Heart left ventricle (tissue), 16 donors: ENCODE measurements around the gene PAX6. TPM values are rescaled to one million over a fixed set of nuclear protein-coding genes. Genes with fewer than 3 reads are reported as not detected.

Experiments used
- ATAC-seq, 4 donors: fragments of 200-7000 bp; cut with Tn5 transposase; one replicate each; pipeline ENCODE4 v1.9.1; 2020 to 2022; ENCODE audit warnings: moderate library complexity in 4 of 4, mild to moderate bottlenecking in 3 of 4, moderate number of reproducible peaks in 1 of 4
- DNase-seq, 5 donors: peaks; one replicate each; pipeline ENCODE4 v3.0.0-alpha.2; 2020
- H3K27ac ChIP-seq, 12 donors: fragments of 200-600 bp; sonication (generic) in 4 of 12; one replicate each; pipeline versions ENCODE4 v1.5.0 to v1.8.0; 2016 to 2022; ENCODE audit warnings: mild to moderate bottlenecking in 2 of 12
- H3K27me3 ChIP-seq, 9 donors: fragments of 200-600 bp; sonication (generic) in 2 of 9; one replicate each; pipeline versions ENCODE4 v1.5.1 to v1.8.0; 2016 to 2022; ENCODE audit warnings: mild to moderate bottlenecking in 3 of 9
- H3K36me3 ChIP-seq, 9 donors: fragments of 200-600 bp; sonication (generic) in 2 of 9; one replicate each; pipeline versions ENCODE4 v1.5.0 to v1.8.0; 2018 to 2022; ENCODE audit warnings: mild to moderate bottlenecking in 2 of 9
- H3K4me1 ChIP-seq, 12 donors: fragments of 200-600 bp; sonication (generic) in 4 of 12; one replicate each; pipeline versions ENCODE4 v1.5.0 to v1.8.0; 2016 to 2022; ENCODE audit warnings: mild to moderate bottlenecking in 3 of 12
- H3K4me3 ChIP-seq, 12 donors: fragments of 200-600 bp; sonication (generic) in 4 of 12; one replicate each; pipeline versions ENCODE4 v1.5.0 to v1.8.0; 2017 to 2022; ENCODE audit warnings: mild to moderate bottlenecking in 9 of 12, moderate library complexity in 4 of 12
- H3K9me3 ChIP-seq, 12 donors: fragments of 200-600 bp; sonication (generic) in 4 of 12; one replicate each; pipeline versions ENCODE4 v1.5.0 to v1.8.0; 2016 to 2022; ENCODE audit warnings: mild to moderate bottlenecking in 1 of 12
- POLR2A ChIP-seq, 2 donors: fragments of 450-650 bp; IDR thresholded peaks; one replicate each; pipeline ENCODE4 v1.6.1; 2017; ENCODE audit warnings: antibody characterized with exemption in 2 of 2, mild to moderate bottlenecking in 2 of 2, moderate library complexity in 2 of 2
- WGBS, 4 donors: extraction: QIAGEN DNeasy Blood & Tissue Kit in 2 of 4; methylation state at CpG; one replicate each; pipeline versions ENCODE4 v1.1.5 to v1.1.7; 2013 to 2018; 5-methylcytosine and 5-hydroxymethylcytosine counted together
- intact Hi-C, 10 donors: fragments of 100-400 bp; cut with DNase I; formaldehyde crosslinking; loops; one replicate each; pipeline versions ENCODE4 v1.11.1 to v1.14.2; 2022
- polyA plus RNA-seq, 2 donors: library from polyadenylated mRNA; stranded (reverse); fragments of 200-250 nt; gene quantifications; one replicate each; pipeline ENCODE4 v1.2.3, GENCODE V29; 2013
- total RNA-seq, 9 donors: library from RNA; depleted of rRNA in 2 of 9; stranded (reverse); fragments of >200 nt in 2 of 9; fragmentation: NEBNext Ultra II Directional in 3 of 9; extraction: Animal tissue kit (Norgen Biotek cat#: 25700) in 3 of 9; gene quantifications; one replicate each; pipeline versions ENCODE4 v1.1.0 to v1.2.4, GENCODE V29; 2016 to 2023
- TF ChIP-seq, protein P1 (sequence below), 12 donors: fragments of 200-600 bp; sonication (generic) in 4 of 12; IDR thresholded peaks; one replicate each; pipeline versions ENCODE4 v1.5.0 to v1.8.0; 2018 to 2022; ENCODE audit warnings: antibody characterized with exemption in 12 of 12, mild to moderate bottlenecking in 5 of 12
- donor health status: ischemic (EF 13 %, LVEDD 7.1; RV severe dilation, severe dysfunction).
- donor health status: healthy with polysubstance abuse.
- donor health status: DM: no; HTN: yes; CAD: no.
- donor health status: DM: no; HTN: no; CAD: no.
- donor health status: ischemic (EF 25% LVEDD 6.9; RV normal size, moderate dysfunction).
- donor health status: ischemic (EF 25% LVEDD 5.7; RV mildly dilated, moderate dysfunction).
- donor health status: healthy.
- donor health status: DM: yes; HTN: yes; CAD: no.
- donor health status: ischemic (EF 35%, LVEDD 5.7; RV mildly dilated, moderate dysfunction).
- donor health status: nonischemic (EF 11% LVEDD 7.7; RV severe dilation, severe dysfunction).
- donor health status: DM: yes; HTN: yes; CAD: no.
- donor health status: PGD.
- donor health status: ischemic (EF 29% LVEDD 5.4; RV normal size, mild dysfunction).
- donor health status: nonischemic (EF 23%, LVEDD 6.1; RV moderate dilation, normal function).

Gene PAX6
- total and polyA plus RNA-seq, 11 donors: 0.09 to 0.50 (median 0.27) TPM; not detected in 8

DNA sequence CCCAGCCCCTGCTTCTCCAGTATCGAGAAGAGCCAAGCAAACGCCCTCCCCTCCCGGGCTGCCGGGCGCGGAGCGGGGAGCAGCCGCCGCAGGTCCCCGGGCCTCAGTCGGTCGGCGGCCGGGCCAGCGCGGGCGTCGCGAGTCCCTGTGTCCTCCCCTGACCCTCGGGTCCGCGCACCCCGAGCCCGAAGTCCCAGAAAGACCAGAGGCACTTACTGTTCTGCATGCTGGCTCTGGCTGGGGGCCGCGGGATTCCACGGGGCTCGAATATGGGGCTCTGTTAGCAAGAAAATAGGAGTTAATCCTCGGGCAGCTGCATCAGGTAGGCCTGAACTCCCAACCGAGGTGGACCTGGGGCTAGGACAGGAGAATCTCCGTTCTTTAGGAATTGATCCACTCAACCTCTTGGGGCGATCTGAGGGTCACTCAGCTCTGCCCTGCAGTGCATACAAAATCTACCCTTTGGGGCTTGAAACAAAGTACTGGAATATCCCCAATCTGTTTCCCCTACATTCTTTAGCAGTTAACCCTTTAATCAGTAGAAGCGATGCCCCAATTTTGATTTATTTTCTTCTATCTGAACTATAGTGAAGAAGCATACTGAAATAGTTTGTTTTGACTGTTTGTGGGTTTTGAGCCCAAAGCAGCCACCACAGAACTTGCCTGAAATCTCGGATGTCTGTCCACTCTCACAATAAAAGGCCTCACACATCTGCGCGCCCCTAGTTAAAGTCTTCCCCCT is 4.8 kb downstream of the PAX6 start:
- no peaks in the 10 kb centered on the region for H3K36me3 ChIP-seq
- H3K4me1 ChIP-seq: peaks cover 6 to 48% (median 30%) of the 10 kb centered on the region in 12 donors
- ATAC-seq: no peak
- no peak overlapping the region for H3K4me3 ChIP-seq
- peaks cover 95 to 100% (median 100%) of the 10 kb centered on the region in 9 donors for H3K27me3 ChIP-seq
- intact Hi-C loops: no loop called here
- no peak overlapping the region for H3K27ac ChIP-seq
- DNase-seq: no peak
- H3K9me3 ChIP-seq: no peaks in the 10 kb centered on the region
- TF ChIP-seq, protein P1, sequence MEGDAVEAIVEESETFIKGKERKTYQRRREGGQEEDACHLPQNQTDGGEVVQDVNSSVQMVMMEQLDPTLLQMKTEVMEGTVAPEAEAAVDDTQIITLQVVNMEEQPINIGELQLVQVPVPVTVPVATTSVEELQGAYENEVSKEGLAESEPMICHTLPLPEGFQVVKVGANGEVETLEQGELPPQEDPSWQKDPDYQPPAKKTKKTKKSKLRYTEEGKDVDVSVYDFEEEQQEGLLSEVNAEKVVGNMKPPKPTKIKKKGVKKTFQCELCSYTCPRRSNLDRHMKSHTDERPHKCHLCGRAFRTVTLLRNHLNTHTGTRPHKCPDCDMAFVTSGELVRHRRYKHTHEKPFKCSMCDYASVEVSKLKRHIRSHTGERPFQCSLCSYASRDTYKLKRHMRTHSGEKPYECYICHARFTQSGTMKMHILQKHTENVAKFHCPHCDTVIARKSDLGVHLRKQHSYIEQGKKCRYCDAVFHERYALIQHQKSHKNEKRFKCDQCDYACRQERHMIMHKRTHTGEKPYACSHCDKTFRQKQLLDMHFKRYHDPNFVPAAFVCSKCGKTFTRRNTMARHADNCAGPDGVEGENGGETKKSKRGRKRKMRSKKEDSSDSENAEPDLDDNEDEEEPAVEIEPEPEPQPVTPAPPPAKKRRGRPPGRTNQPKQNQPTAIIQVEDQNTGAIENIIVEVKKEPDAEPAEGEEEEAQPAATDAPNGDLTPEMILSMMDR (IDR thresholded peaks at IDR 0.05): no peak
- no peak for TF ChIP-seq POLR2A (IDR thresholded peaks at IDR 0.05)
- 6 to 14% (median 9%) methylated on average over 16 to 36 of the region's 36 CpGs for WGBS, 4 donors

DNA sequence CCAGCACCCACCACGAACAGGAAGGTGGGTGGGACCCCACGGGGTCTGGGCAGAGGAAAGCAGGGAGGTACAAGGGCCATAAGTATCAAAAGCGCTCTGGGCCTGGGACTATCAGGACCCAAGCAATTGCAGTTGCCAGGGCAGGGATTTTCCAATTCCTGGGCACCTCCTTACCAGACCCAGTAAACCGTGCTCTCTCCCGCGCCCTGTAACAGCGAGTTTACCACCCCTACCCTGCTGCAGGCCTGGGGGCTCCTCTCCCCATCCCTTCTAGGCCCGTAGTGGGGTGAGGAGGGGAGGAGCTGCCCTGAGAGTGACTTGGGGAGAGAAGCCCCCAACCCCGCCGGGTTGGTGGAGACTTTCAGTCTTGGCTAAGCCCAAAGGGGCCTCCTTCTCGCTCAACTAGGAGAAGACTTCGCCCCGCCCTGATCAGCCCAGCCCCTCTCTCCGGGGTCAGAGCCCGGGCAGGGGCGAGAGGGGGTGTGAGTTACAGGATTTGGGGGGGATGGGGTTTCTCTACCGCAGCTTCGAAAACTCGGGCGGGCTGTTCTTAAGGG is 5.4 kb downstream of the PAX6 start:
- no peak for ATAC-seq
- 3 to 7% (median 5%) methylated on average over 16 to 20 of the region's 20 CpGs for WGBS, 4 donors
- H3K27ac ChIP-seq: no peak overlapping the region
- H3K27me3 ChIP-seq: peaks cover 97 to 100% (median 100%) of the 10 kb centered on the region in 9 donors
- peaks cover 6 to 42% (median 24%) of the 10 kb centered on the region in 12 donors for H3K4me1 ChIP-seq
- H3K9me3 ChIP-seq: no peaks in the 10 kb centered on the region
- DNase-seq: no peak
- no peaks in the 10 kb centered on the region for H3K36me3 ChIP-seq
- no peak overlapping the region for H3K4me3 ChIP-seq
- TF ChIP-seq POLR2A (IDR thresholded peaks at IDR 0.05): no peak
- TF ChIP-seq, protein P1 (IDR thresholded peaks at IDR 0.05): no peak
- intact Hi-C loops: no loop called here

DNA sequence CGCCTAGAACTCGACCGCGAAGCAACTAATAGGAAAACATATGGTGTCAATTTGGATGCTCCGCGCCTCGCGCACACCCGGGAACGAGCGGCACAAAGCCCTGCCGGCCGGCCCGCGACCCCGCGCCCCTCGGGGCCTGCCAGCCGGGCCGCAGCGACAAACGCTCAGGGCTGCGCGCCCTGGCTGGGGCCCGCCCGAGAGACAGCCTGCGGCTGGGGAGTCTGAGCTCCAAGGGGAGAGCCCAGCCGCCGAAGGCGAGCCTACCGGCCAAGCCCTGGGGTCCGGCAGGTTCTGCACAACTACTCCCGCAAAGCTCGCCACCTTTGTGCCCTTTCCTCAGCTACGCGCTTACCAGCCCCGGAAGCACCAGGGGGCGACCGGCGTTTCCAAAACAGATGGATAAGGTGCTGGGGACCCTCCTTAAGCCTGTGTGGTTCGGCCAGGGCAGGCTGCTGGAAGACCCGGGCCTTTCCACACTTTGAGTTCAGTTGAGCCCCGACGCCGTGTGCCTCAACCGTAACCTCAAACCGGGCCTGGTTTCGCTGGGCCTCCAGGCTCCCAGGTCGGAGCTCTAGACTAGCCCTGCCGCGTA is 6.0 kb downstream of the PAX6 start:
- no peak for TF ChIP-seq POLR2A (IDR thresholded peaks at IDR 0.05)
- TF ChIP-seq, protein P1 (IDR thresholded peaks at IDR 0.05): no peak
- H3K4me1 ChIP-seq: peaks cover 0 to 36% (median 18%) of the 10 kb centered on the region in 12 donors
- intact Hi-C loops: no loop called here
- ATAC-seq: peak in 1 of 4 donors; percentile 15
- DNase-seq: no peak
- no peaks in the 10 kb centered on the region for H3K9me3 ChIP-seq
- H3K27me3 ChIP-seq: peaks cover 97 to 100% (median 100%) of the 10 kb centered on the region in 9 donors
- no peaks in the 10 kb centered on the region for H3K36me3 ChIP-seq
- no peak overlapping the region for H3K27ac ChIP-seq
- 2 to 6% (median 3%) methylated on average over 10 to 51 of the region's 51 CpGs for WGBS, 4 donors
- peak overlapping the region in 4 of 12 donors; percentile 2 to 15 (median 6) for H3K4me3 ChIP-seq
